HG02642 (cell line): ENCODE data around the gene PAN2.
"Not testable (repeated sequence)": the region's sequence is repeated elsewhere in the genome, so short reads cannot be mapped to it uniquely, and the experiment has no call there.

Experiments
- ATAC-seq: cut with Tn5 transposase; IDR thresholded peaks from one replicate; pipeline ENCODE4 v1.9.1; 2021; ENCODE audit warnings: mild to moderate bottlenecking; ENCODE audit not compliant: unreplicated experiment, poor library complexity

The PAN2 gene

GRCh38 chr12:56333679-56334489 lies at the start of gene PAN2:
Gene PAN2, minus strand, starts transcription at chr12:56334000. Its CDS starts 906 bp downstream, at chr12:56333094.
- peak; percentile 97 for ATAC-seq

- ATAC-seq = no peak
Measured at GRCh38 chr12:56382611-56383010, 48.8 kb upstream of the PAN2 start.

- no peak for ATAC-seq
Measured at GRCh38 chr12:56377989-56378316, 44.2 kb upstream of the PAN2 start.

- ATAC-seq = no peak
Measured at GRCh38 chr12:56377310-56377988, 43.6 kb upstream of the PAN2 start.

- ATAC-seq = peak; percentile 68
Measured at GRCh38 chr12:56375598-56376434, 42.0 kb upstream of the PAN2 start.

- peak; percentile 33 for ATAC-seq
Measured at GRCh38 chr12:56374726-56375597, 41.2 kb upstream of the PAN2 start.

- no peak for ATAC-seq
Measured at GRCh38 chr12:56373515-56373914, 39.7 kb upstream of the PAN2 start.

- no peak for ATAC-seq
Measured at GRCh38 chr12:56366948-56367347, 33.1 kb upstream of the PAN2 start.

GRCh38 chr12:56362130-56363059 lies 28.6 kb upstream of the PAN2 start, which contains the start of gene APOF:
Gene APOF, minus strand, starts transcription at chr12:56362857. Its CDS starts 112 bp downstream, at chr12:56362745.
- no peak for ATAC-seq

GRCh38 chr12:56361487-56362129 lies 27.8 kb upstream of the PAN2 start:
- no peak for ATAC-seq

GRCh38 chr12:56359851-56360767 lies 26.3 kb upstream of the PAN2 start, which contains the start of gene STAT2:
Gene STAT2, minus strand, starts transcription at chr12:56360107. Its CDS starts 3,536 bp downstream, at chr12:56356571.
- peak; percentile 97 for ATAC-seq

- ATAC-seq = no peak
Measured at GRCh38 chr12:56358836-56359532, 25.2 kb upstream of the PAN2 start.

- ATAC-seq = no peak
Measured at GRCh38 chr12:56351325-56351724, 17.5 kb upstream of the PAN2 start.

- no peak for ATAC-seq
Measured at GRCh38 chr12:56350662-56351061, 16.9 kb upstream of the PAN2 start.

GRCh38 chr12:56348776-56349175 lies 15.0 kb upstream of the PAN2 start:
- ATAC-seq = no peak

GRCh38 chr12:56347255-56347654 lies 13.5 kb upstream of the PAN2 start:
- not testable (repeated sequence) for ATAC-seq

- ATAC-seq = no peak
Measured at GRCh38 chr12:56346675-56347074, 12.9 kb upstream of the PAN2 start.
